ENCODE measurements around the gene C1QTNF2.
"Not testable (repeated sequence)": the region's sequence is repeated elsewhere in the genome, so short reads cannot be mapped to it uniquely, and the experiment has no call there.

C1QTNF2 gene

DNA sequence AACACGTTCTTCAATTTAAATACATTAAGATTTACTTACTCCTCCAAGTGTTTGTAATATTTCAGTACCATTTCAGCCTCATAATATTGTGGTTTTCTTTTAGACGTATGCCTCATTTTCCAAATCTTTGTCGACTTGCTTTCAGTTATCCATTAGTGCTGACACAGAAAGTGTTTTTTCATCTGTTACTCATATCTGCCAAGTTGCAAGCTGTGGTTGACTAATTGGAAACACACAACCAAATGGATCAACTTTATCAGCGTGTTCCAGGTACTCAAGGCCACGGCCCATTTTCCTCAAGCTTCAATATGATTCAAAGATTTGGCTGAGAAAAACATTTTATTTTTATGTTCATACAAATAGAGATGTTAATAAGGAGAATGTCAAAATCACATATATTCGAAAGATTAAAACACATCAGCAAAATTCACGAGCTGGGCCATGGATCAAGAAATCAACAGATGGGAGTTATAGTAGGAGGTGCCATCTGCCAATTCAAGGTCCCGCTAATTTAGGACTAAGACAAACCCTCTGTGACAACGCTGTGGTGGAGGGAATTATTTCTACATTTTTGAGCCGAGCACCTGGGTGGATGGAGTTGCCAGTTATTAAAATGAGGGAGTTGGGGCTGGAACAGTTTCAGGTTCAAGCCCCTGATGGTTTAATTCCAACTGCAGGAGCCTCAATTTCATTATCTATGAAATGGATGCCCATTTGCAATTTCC is 30.9 kb downstream of the C1QTNF2 start:
- no peak for DNase-seq

DNA sequence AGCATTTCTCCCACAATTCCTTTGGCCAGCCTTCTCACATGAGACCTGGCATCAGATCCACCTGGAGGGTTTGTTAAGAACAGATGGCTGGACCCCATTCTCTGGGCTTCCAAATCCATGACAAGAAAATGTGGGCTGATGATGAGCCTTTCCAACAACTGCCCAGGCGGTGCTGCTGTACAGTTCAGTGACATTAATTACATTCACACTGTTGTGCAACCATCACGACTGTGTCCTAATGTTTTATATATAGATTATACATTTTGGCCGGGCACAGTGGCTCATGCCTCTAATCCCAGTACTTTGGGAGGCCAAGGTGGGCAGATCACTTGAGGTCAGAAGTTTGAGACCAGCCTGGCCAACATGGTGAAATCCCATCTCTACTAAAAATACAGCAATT is 35.7 kb downstream of the C1QTNF2 start:
- DNase-seq, result not testable (repeated sequence)

DNA sequence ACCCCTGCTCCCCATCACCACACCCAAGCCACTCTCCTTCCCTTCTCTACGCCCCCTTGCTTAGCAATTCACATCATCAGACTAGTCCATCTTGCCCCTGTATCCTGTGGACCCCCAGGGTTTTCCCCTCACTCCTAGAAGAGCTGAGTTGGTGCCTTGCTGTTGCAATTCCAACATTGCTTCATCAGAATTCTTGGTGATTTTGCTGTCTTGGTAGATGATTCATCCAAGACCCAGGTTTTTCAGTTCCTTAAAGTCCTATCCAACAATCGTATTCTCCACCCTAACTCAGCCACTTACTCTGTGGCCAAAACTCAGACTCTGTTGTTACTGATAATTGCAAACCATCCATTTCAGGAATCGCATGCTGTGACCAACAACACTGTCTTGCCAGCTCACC is 36.7 kb downstream of the C1QTNF2 start:
- no peak for DNase-seq

DNA sequence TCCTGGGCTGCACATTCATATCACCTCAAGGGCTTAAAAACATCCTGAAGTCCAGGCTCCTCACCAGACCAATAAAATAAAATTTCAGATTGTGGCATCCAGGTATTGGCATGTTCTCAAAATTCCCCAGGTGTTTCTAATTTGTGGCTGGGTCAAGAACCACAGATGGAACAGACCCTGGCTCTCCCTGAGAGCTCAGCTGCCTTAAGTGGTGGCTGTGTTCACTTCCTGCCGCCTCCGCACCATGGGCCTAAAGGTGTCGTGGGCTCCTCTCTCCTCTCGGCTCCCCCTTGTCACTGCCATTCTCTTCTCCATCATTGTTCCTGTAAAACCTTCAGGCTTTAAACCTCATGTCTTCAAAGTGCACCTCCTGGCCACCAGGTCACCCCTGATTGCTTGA is 40.2 kb downstream of the C1QTNF2 start:
- DNase-seq, result no peak

DNA sequence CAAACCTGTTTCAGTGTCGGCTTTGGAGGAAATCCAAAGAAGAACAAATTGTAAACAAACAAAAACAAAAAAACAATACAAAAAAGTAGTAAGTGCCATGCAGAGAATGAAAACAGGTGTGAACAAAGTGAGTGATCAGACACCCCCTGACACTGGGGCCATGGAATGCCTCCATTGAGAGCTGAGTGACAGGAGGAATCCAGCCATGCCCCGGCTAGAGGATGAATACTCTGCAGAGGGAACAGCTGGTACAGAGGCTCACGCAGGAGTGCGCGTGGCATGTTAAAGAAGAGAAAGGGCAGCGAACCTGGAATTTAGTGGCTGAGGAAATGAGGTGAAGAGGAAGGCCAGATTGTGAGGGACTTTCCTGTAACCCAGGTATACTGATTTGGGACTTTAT is 42.6 kb downstream of the C1QTNF2 start:
- DNase-seq, result no peak

DNA sequence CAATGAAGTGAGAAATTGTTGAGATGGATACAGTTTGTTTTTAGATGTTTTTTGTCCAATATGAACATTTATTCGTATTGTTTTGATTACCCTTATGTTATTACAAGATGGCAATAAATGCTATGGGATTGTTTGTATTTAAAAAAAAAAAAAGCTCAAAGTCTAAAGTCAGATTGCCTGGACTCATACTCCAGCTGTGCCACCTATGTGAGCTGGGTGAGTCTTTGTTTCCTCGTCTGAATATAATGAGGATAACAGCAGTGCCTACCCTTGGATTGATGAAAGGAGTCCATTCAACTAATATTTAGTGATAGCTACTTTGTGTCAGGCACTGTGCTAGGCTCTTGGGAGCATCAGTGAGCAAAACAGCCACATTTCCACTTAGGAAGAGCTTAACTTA is 43.4 kb downstream of the C1QTNF2 start:
- DNase-seq, result no peak

DNA sequence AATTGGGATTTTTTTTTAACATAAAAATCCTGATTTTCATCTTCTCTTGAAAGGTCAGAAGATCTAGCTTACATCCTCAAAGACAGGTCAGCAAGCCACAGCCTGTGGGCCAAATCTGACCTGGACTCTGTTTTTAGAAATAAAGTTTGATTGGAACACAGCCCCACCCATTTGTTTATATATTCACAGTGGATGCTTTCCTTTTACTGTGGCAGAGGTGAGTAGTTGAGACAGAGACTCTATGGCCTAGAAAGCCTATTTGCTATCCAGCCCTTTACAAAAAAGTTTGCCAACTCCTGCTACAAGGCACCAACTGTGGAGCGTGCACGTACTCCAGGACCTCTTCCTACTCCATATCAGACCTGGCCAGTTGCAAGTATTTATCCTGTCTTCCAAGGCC is 44.7 kb downstream of the C1QTNF2 start:
- no peak for DNase-seq

DNA sequence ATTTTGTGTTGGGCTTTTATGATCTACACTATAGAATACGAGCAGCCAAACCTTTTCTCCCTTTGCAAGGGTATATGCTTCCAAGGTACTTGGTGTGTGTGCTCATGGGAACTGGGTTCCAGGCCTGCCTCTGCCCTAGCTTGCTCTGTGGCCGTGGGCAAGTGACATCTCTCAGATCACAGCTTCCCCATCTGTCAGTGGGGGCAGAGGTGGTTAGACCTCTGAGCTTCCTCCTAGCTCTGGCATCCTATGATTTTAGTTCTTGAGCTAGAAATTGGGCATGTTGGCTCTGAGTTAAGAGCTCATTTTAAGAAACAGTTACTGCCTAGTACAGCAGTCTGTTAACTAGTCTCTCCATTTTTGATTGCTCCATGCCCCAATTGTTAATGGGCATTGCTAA is 45.5 kb downstream of the C1QTNF2 start:
- no peak for DNase-seq

DNA sequence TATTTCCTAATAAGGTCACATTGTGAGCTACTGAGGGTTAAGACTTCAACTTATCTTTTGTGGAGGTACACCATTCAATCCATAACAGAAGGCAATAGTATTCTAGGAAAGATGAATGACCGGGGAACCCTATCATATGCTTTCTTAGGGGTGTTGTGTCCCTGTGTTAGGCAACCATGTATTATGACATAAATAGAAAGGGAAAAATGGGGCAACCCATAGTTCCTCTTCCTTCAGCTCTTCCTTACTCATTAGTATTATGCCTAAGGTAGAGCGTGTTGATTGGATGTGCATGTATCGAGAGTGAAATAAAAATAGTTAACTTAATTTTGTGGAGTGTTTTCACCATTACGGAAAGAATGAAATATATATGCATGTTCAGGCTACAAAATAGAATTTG is 52.0 kb downstream of the C1QTNF2 start:
- no peak for DNase-seq

DNA sequence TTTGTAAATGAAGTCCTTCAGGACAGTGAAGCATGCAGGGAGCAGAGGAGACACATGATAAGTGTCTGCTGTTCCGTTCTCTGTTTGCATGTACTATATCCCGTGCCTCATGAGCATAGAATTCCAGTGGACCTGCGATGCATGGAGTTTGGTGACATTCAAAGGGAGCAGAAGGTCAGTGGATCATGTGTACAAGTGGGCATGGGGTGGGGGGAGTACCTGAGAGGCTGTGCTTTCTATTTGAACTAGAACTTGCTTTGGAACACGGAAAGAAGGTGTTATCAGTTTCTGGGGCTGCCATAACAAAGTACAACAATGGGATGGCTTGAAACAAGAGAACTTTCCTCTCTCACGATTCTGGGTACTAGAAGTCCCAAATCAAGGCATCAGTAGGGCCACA is 53.0 kb downstream of the C1QTNF2 start:
- DNase-seq, result no peak

DNA sequence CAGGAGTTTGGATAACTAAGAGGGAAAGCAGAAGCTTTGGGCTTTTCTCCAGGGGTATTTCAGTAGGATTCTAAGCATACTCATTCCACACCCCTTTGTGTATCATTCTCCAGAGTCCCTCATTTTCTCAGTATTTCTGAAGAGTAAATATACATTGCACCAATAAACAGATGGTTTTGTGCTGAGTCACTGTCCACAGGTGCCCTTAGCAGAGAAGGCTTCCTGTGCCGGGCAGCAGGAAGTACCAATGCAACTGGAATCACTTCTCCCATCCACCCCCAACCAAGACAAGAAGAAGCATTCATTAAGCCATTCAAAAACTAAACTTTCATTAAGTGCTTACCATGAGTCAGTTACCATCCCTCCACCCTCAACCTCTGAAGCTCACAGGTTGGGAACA is 54.5 kb downstream of the C1QTNF2 start:
- DNase-seq, result no peak

DNA sequence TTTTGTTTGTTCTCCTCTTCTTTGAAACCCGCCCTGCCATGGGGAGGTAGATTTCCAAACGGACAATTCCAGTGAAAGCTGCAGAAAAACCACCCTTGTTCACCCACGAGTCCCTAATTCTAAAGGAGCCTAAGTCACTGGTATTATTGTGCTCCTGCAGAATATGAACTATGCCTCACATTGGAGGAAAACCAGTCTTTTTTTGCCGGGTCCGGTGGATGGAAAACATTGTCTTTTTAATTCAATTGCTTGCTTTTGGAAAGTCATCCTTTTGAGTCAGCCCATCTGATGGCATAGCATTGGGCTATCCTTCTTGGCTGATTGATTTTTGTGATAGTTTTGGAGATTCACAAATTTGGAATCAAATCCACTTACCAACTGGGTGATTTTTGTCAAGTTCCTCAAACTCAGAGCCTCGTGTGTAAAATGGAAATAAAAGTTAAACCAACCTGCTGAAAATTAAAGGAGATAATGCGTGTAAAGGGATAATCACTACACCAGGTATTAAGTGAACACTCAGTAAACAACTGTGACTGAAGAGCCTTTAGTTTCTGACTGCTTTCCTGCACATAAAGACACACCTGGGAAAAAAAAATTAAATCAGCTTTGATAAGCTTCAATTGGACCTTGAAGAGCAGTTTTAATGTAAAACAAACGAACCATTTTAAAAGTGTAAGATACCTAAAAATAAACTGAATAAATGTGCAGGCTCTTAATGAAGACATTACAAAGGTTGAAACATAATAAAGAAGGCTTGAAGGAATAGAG is 57.3 kb downstream of the C1QTNF2 start:
- no peak for DNase-seq

DNA sequence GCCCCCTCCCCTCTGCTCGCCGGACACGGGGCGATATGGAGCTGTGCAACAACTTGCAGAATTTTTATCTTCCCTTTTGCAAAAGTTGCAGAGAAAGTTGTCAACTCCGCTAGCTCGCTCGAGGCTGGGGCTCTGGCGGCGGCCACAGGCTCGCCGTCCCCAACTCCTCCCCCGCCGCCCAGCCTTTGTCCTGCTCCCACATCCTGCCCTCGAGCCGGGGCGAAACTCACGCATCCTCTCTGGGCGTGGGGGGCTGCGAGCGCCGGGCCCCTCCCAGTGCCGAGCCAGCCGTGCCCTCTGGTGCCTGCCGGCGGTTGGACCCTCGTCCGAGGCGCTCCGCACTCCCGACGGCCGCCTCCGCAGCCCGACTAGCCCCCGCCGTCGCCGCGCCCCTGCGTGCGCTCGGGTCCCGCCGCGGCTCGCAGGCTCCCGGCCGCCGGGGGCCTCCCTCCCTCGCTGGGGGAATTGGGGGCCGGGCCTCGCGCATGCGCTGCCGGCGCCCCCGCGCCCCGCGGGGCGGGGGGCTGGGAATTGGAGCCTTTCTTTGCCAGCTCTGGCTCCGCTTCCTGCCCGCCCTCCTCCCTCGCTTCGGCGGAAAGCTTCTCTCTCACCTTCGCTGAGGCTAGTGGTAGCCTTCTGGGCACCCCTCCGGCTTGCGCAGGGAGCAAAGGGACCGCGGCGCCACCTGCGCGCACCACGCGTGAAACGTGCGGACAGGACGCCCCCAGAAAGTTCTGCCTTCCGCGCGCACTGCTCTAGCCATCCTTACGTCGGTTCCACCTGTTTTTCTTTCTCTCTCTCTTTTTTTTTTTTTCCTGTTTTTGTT is 58.1 kb downstream of the C1QTNF2 start, which contains the start of gene CCNJL:
Gene CCNJL, minus strand, starts transcription at position 431 of the 826 bp plus-strand sequence. CDS start 641 bp downstream, outside the sequence.
- DNase-seq, result no peak

DNA sequence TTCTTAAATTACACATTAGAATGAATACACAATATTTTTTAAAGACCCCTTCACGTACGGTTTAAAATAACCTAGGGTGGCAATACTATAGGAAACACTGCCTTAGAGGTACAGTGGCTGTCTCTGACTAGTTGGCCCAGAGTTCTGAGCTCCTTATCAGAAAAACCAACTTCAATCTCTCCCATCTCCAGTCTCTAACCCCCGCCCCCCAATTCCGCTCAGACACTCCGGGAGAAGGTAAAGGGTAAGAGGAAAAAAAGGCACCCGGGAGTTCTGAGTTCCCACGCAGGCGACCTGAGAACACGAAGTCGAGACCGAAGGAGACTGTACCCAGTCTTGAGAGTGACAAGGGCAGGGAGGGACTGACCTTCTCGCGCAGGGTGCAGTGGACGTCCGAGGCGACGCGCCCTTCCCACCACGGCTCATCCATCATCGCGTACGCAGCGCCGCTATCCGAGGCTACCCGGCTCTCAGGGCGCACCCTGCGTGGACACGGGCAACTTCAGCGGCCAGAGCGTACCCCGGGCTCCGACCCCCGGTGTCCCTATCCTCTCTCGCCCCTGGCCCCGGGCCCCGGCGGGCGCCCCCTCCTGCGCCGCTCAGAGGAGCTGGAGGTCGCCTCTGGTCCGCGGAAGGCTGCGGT is 58.8 kb downstream of the C1QTNF2 start:
- no peak for DNase-seq

DNA sequence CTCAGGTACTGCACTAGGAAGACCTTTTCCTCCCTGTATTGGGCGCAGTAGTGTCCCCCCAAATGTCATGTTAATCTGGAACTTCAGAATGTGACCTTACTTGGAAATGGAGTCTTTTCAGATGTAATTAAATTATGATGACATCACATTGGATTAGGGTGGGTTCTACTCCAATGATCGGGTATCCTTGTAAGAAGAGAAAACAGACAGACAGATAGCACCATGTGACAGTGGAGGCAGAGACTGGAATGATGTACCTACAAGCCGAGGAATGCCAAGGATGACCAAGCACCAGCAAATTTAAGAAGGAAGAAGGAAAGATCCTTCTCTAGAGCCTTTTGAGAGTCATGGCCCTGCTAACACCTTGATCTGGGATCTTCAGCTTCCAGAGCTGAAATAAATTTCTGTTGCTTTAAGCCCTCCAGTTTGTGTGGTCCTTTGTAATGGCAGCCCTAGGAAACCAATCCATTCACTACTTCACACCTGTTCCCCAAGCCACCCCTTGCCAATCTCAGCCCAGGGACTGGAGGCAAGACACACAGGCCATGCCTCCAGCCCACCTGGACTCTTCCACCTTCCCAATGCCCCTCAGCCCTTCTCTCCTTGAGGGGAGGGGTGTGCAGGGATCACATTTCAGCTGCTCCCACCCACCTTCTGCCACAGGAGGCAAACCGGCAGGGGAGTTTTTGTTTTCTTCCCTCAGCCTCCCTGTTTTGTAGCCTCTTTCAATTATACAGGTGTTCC is 59.7 kb downstream of the C1QTNF2 start:
- DNase-seq, result no peak

DNA sequence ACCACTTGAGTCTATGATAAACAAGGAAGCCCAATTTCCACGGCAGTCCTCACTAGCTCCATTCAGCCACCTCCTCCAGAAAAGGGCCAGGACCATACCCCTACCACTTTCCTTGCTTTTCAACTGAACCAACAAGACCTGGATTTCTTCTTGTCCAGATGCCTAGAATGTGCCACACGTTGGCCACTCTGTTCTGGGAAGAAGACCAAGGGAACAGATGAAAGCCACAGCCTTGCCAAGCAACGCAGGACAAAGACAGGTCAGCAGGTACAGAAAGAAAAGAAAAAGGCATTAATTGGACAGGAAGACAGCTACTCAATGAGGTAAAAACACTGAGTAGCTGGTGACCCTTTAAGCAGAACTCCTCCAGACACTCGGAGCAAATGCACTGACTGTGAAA is 60.3 kb downstream of the C1QTNF2 start:
- no peak for DNase-seq

DNA sequence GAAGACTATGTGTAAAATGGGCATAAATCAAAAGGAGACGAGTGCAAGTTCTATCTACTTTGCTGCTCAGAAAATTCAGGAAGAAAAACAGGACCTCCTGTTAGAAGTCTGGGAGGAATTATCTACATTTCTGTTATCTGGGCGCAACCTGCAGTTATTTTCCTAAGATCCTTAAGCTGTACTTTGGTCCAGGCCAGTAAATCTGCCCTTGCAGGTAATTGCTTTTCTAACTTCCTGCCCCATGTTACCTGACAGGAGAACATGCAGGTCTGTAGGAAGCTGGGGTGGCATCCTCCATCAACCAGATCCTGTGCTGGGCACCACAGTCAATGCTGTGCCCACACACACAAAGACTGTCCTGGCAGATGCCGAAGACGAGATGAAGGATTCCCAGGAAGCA is 63.7 kb downstream of the C1QTNF2 start:
- DNase-seq, result no peak

DNA sequence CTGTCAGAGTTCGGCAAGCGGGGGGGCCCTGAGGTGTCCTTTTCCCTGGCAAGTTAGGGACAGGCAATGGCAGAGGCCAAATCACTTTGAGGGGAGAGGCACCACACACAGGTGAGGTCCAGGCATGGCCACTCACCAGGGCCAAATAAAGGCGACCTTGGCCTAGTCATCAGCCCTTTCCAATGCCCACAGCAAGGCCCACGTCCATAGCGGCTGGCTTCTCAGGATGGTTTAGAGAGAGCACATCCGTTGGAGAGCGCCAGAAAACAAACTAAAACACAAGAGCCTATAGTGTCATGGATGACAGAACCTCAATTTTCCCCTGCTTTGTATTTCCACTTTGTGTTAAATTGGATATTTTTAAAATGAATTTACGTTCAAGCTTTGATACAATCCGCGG is 65.1 kb downstream of the C1QTNF2 start:
- no peak for DNase-seq

DNA sequence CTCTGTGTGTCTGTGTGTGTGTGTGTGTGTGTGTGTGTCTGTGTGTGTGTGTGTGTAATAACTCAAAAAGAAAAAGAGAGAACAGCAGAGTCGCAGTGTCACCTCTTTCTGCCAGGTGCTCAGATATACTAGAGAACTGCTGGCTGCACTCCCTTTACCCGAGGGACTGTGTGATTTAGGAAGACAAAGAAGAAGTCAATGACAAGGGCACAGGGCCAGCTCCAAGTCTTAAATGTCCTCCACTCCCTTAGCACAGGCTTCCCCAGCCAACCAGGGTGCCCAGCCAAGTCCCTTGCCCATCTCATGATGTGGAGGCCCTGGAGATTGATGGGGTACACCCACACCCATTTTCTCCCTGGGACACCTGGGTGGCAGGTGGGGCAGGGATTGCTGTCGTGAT is 66.7 kb downstream of the C1QTNF2 start:
- peak; percentile 25 for DNase-seq

DNA sequence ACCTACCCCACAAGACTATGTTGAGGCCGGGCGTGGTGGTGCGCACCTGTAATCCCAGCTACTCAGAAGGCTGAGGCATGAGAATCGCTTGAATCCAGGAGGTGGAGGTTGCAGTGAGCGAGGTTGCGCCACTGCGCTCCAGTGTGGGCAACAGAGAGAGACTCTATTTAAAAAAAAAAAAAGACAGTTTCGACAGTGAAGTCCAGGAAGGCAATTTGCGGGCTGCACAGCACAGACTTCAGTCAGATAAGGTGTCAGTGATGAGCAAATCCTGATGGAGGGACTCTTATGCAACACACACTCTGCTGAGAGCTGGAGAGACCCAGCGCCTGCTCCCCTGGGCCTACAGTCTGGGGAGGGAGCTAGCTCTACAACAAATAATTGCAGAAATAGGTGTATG is 72.2 kb downstream of the C1QTNF2 start:
- no peak for DNase-seq

DNA sequence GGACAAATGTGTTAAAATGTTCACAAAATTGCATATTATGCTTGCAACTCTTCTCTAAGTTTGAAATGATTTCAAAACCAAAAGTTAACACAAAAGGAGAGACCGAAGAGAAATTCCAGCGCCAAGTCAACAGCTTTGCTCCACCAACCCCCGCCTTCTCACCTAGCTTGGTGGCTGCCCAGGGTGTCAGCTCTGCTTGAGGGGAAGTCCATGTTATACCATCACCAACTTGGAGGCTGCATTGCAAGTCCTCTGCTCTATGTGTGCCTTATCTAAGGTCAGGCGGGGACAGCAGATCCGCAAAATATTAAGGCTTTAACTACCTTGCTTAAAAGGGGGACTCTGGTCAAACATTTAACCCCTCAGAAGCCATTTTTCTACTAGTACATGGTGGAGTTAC is 72.7 kb downstream of the C1QTNF2 start:
- DNase-seq, result no peak
